ENCODE results near the gene VCX3A.
"Not testable (repeated sequence)": the region's sequence is repeated elsewhere in the genome, so short reads cannot be mapped to it uniquely, and the experiment has no call there.

The VCX3A gene

DNA sequence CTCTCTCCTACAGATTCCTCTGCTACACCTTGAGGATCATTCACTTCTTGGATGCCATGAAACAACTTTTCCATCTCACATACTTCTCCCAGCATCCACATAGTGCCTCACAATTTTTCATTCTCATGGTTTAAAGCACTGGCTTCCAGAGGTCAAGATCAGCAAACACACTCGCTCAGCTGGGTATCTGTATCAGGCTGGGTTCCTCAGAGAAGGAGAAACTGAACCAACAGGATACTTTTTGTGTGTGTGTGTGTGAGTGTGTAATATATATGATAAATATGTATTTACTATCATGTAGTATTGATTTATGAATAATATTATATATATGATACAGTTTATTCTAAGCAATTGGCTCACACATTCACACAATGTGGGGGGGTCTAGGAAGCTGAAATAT lies at the start of gene VCX3A:
Gene VCX3A, minus strand, starts transcription at position 101 of the 400 bp plus-strand sequence. CDS start 621 bp downstream, outside the sequence.
- in situ Hi-C loops (cut with MboI; ENCODE audit: low sequenced_read_pairs) = not testable (repeated sequence)

GRCh38 chrX:6574762-6575161 lies 39.8 kb upstream of the VCX3A start:
- in situ Hi-C loops (cut with MboI; ENCODE audit: low sequenced_read_pairs) = no loop called here

DNA sequence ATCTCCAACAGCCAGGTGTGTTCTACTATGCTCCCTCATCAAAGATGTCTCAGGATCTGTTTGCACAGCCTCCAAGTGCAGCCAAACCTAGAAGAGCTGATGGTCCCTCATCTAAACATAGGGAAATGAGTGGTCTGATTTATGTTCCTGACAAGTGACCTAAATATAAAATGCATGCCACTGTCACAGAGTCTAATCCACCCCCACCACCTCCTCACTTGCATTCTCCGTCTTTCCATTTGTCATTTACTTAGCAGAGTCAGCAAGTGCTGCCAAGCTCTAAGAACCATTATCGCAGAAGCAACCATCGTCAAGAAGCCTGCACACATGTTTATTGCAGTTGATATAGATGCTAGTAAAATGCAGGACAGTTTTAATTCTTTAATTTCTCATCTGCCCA lies 33.1 kb upstream of the VCX3A start:
- in situ Hi-C loops (cut with MboI; ENCODE audit: low sequenced_read_pairs) = no loop called here

DNA sequence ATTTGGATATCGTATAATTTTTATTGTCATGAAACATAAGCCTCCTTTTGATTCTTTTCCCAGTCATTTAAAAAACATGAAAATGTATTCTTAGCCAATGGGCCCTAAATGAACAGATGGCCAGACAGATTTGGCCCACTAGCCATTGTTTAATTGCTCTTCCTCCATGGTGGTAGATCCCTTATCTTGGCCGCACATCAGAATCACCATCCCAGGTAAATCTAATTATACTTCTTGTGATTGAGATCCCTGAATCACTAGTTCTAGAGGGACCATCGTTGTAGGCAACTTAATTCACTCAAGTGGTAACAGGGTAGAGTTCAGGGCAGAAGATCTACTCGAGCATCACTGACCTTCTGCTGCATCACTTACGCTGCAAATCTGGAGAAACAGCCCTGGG lies 24.1 kb upstream of the VCX3A start:
- in situ Hi-C loops (cut with MboI; ENCODE audit: low sequenced_read_pairs) = no loop called here

DNA sequence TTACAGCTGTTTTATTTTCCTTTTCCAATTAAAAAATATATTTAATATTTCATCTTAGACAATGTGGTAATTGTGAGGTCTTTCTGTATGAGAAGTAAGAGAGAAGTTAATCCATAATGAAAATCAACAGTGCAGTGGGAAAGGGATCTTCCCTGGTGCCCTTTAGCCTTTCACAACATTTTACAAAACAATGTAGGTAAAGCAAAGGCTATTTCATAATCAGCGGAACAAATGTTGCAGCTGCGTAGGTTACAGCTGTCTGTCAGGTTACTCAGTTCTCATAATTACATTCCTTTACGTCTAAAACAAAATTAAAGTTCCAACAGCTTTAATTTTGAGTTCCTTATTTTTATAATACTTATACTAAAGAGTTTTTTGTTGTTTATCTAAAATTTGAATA lies 22.8 kb upstream of the VCX3A start:
- in situ Hi-C loops (cut with MboI; ENCODE audit: low sequenced_read_pairs) = no loop called here

GRCh38 chrX:6550999-6551398 lies 16.1 kb upstream of the VCX3A start:
- in situ Hi-C loops (cut with MboI; ENCODE audit: low sequenced_read_pairs) = no loop called here

DNA sequence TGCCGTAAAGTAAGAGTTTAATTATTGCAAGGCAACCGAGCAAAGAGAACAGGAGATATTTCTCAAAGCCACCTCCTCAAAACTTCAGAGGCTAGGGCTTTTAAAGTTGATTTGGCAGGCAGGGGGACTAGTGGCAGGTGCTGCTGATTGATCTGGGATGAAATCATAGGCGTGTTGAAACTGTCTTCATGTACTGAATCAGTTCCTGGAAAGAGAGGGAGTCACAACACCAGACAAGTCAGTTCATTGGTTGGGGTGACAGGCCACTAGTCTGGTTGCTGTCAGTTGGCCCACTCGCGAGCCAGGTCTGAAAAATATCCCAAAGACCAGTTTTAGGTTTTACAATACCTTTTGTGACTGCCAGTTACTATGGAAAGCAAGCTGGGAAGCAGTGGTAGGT lies 10.8 kb upstream of the VCX3A start:
- in situ Hi-C loops (cut with MboI; ENCODE audit: low sequenced_read_pairs) = no loop called here

DNA sequence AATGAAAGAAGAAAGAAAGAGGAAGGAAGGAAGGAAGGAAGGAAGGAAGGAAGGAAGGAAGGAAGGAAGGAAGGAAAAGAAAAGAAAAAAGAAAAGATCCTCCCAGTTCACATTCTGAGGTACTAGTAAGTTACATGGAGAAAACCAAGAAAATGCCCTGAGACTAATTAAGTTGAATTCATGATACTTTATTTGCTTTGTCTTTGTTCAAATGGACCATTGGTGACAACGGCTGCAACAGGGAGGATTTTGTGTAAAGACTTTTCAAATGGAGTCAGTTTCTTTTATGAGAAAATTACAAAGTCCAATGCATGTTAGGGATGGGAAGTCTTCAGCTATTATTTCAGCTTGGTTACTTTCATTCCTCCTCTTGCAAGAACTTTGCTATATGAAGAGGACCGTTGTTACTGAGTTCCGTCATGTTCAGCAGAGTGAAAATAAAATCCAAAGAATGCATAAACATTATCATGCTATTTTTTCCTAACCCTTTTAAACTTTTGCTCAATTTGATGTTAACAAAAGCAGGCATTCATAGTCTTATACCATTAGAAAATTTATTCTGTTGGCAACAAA lies 8.3 kb downstream of the VCX3A start:
- in situ Hi-C loops (cut with MboI; ENCODE audit: low sequenced_read_pairs) = no loop called here

- in situ Hi-C loops (cut with MboI; ENCODE audit: low sequenced_read_pairs) = no loop called here
Observed at GRCh38 chrX:6517376-6517775, 17.5 kb downstream of the VCX3A start.

DNA sequence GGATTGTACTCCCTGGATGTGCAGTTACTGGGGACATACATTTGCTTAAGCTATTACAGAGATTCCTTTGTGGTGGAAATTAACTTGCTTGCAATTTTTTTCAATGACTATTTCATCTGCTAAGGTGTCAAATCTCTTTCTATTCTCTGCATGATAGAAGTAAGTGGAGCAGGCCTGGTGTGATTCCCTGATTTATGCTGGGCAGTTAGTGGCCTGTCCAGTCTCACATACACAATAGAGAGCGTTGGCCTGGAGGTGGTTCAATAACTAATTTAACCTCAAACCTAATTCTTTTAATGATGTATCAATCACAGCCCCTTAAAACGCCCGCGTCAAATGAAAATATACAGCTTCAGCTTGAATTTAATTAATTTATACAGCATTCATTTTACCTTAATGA lies 28.5 kb downstream of the VCX3A start:
- in situ Hi-C loops (cut with MboI; ENCODE audit: low sequenced_read_pairs) = no loop called here

GRCh38 chrX:6505960-6506359 lies 29.0 kb downstream of the VCX3A start:
- in situ Hi-C loops (cut with MboI; ENCODE audit: low sequenced_read_pairs) = no loop called here

DNA sequence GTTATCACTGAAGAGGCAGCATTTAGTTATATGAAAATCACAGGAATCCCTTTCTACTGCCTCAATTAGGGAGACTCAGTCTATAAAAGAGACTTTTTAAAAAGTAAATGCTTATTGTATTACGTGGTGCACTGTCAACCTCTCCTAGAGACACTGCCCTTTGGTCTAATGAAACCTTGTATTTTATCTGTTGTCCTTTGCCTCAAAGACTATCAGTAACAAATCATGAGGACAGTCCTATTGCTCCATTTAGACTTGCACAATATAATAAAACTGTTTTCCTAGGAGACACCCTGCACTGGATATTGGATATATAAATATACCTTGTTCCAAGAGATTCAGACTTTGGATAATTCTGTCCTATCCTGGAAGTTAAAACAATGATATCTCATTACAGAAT lies 34.2 kb downstream of the VCX3A start:
- in situ Hi-C loops (cut with MboI; ENCODE audit: low sequenced_read_pairs) = no loop called here

GRCh38 chrX:6498324-6498723 lies 36.6 kb downstream of the VCX3A start:
- in situ Hi-C loops (cut with MboI; ENCODE audit: low sequenced_read_pairs) = no loop called here
